IPS-18a (cell line): ENCODE results near the gene SLC35E3.

Source experiments
- H3K27ac ChIP-seq: one replicate; pipeline ENCODE4 v1.5.1; 2013; ENCODE audit warnings: low read length
- H3K27me3 ChIP-seq: one replicate; pipeline ENCODE4 v1.6.1; 2013; ENCODE audit warnings: mild to moderate bottlenecking, low read length; ENCODE audit not compliant: control insufficient read depth, insufficient read depth
- H3K36me3 ChIP-seq: one replicate; pipeline ENCODE4 v1.6.1; 2013; ENCODE audit warnings: low read depth, low read length; ENCODE audit not compliant: control insufficient read depth
- H3K4me1 ChIP-seq: one replicate; pipeline ENCODE4 v1.6.1; 2013; ENCODE audit warnings: low read depth, low read length; ENCODE audit not compliant: control insufficient read depth
- H3K4me3 ChIP-seq: one replicate; pipeline ENCODE4 v1.5.1; 2013; ENCODE audit warnings: low read length
- H3K9ac ChIP-seq: one replicate; pipeline ENCODE4 v1.6.1; 2013; ENCODE audit warnings: mild to moderate bottlenecking, low read length, moderate library complexity
- H3K9me3 ChIP-seq: one replicate; pipeline ENCODE4 v1.6.1; 2013; ENCODE audit warnings: low read depth, low read length; ENCODE audit not compliant: control insufficient read depth

SLC35E3 gene

GRCh38 chr12:68821357-68822188 lies 75.6 kb downstream of the SLC35E3 start:
- Histone ChIP-seq H3K4me1 (no peaks in the 10 kb centered on the region), H3K36me3 (peaks cover 87% of the 10 kb centered on the region), H3K27ac (no peak overlapping the region), H3K9me3 (no peaks in the 10 kb centered on the region), H3K9ac (no peak overlapping the region), H3K4me3 (no peak overlapping the region), H3K27me3 (no peaks in the 10 kb centered on the region)

GRCh38 chr12:68823696-68824095 lies 77.7 kb downstream of the SLC35E3 start:
- peaks cover 93% of the 10 kb centered on the region for H3K36me3 ChIP-seq
- no peaks in the 10 kb centered on the region for H3K27me3 ChIP-seq
- no peaks in the 10 kb centered on the region for H3K4me1 ChIP-seq
- H3K9me3 ChIP-seq: no peaks in the 10 kb centered on the region
- no peak overlapping the region for H3K9ac ChIP-seq
- no peak overlapping the region for H3K4me3 ChIP-seq
- H3K27ac ChIP-seq: no peak overlapping the region

- no peak overlapping the region for H3K4me3 ChIP-seq
- no peaks in the 10 kb centered on the region for H3K9me3 ChIP-seq
- peaks cover 92% of the 10 kb centered on the region for H3K36me3 ChIP-seq
- no peaks in the 10 kb centered on the region for H3K27me3 ChIP-seq
- H3K4me1 ChIP-seq: no peaks in the 10 kb centered on the region
- H3K27ac ChIP-seq: no peak overlapping the region
- H3K9ac ChIP-seq: no peak overlapping the region
Measured at GRCh38 chr12:68824131-68824530, 78.2 kb downstream of the SLC35E3 start.

GRCh38 chr12:68824597-68825250 lies 78.7 kb downstream of the SLC35E3 start:
- H3K9me3 ChIP-seq: no peaks in the 10 kb centered on the region
- H3K9ac ChIP-seq: no peak overlapping the region
- H3K4me3 ChIP-seq: no peak overlapping the region
- H3K27ac ChIP-seq: no peak overlapping the region
- no peaks in the 10 kb centered on the region for H3K4me1 ChIP-seq
- H3K27me3 ChIP-seq: no peaks in the 10 kb centered on the region
- H3K36me3 ChIP-seq: peaks cover 86% of the 10 kb centered on the region

- Histone ChIP-seq H3K4me1 (no peaks in the 10 kb centered on the region), H3K27me3 (no peaks in the 10 kb centered on the region), H3K36me3 (peaks cover 77% of the 10 kb centered on the region), H3K4me3 (no peak overlapping the region), H3K9me3 (no peaks in the 10 kb centered on the region), H3K9ac (no peak overlapping the region), H3K27ac (no peak overlapping the region)
Measured at GRCh38 chr12:68825569-68826217, 79.7 kb downstream of the SLC35E3 start.

GRCh38 chr12:68827895-68828671 lies 82.1 kb downstream of the SLC35E3 start:
- peaks cover 62% of the 10 kb centered on the region for H3K36me3 ChIP-seq

GRCh38 chr12:68828672-68829068 lies 82.7 kb downstream of the SLC35E3 start:
- H3K36me3 ChIP-seq: peaks cover 56% of the 10 kb centered on the region
- H3K27me3 ChIP-seq: no peaks in the 10 kb centered on the region
- no peaks in the 10 kb centered on the region for H3K4me1 ChIP-seq
- H3K9ac ChIP-seq: no peak overlapping the region
- H3K4me3 ChIP-seq: no peak overlapping the region
- H3K27ac ChIP-seq: no peak overlapping the region
- no peaks in the 10 kb centered on the region for H3K9me3 ChIP-seq

More at GRCh38 chr12:68827895-68828671, 82.1 kb downstream of the SLC35E3 start:
- no peaks in the 10 kb centered on the region for H3K4me1 ChIP-seq
- H3K27ac ChIP-seq: no peak overlapping the region
- no peaks in the 10 kb centered on the region for H3K27me3 ChIP-seq
- H3K9me3 ChIP-seq: no peaks in the 10 kb centered on the region
- H3K9ac ChIP-seq: no peak overlapping the region
- H3K4me3 ChIP-seq: no peak overlapping the region
